CD4-positive, alpha-beta T cell (primary cell): ENCODE results near the gene RGPD3. TPM values are rescaled to one million over a fixed set of nuclear protein-coding genes. Genes with fewer than 3 reads are reported as not detected.
"Not testable (repeated sequence)": the region's sequence is repeated elsewhere in the genome, so short reads cannot be mapped to it uniquely, and the experiment has no call there.

Experiments
- ATAC-seq: fragments of 200-7000 bp; cut with Tn5 transposase; one replicate; pipeline ENCODE4 v1.10.0; 2022; ENCODE audit warnings: mild to moderate bottlenecking; ENCODE audit not compliant: poor library complexity
- CTCF ChIA-PET: fragments of 350-600 bp; sonication (Branson Sonifier 250); formaldehyde crosslinking; loops from one replicate; lab custom pipeline; 2021; ENCODE audit warnings: antibody characterized with exemption, inconsistent platforms; lab: Charles Lee
- POLR2A ChIA-PET: fragments of 350-600 bp; sonication (Branson Sonifier 250); formaldehyde crosslinking; loops from one replicate; lab custom pipeline; 2021; ENCODE audit warnings: antibody characterized with exemption, inconsistent platforms; lab: Charles Lee
- DNase-seq, 14 experiments: peaks; one replicate each; pipeline ENCODE4 v3.0.0-alpha.2; 2013 to 2020; ENCODE audit warnings: mixed read lengths in 2 of 14
- H3K27ac ChIP-seq, 2 donors: one replicate each; pipeline versions ENCODE4 v1.5.1 to v1.7.0; 2013; ENCODE audit warnings: low read length in 2 of 2, low read depth in 1 of 2, mild to moderate bottlenecking in 1 of 2
- H3K27me3 ChIP-seq, 2 experiments: 1 replicate in 1 of 2; 2 replicates in 1 of 2; pipeline versions ENCODE4 v1.6.1 to v1.7.0; 2013; ENCODE audit warnings: low read length in 2 of 2, control low read depth in 1 of 2, mild to moderate bottlenecking in 1 of 2, moderate library complexity in 1 of 2; ENCODE audit not compliant: insufficient read depth in 2 of 2, control insufficient read depth in 1 of 2
- H3K36me3 ChIP-seq: one replicate; pipeline ENCODE4 v1.6.1; 2013; ENCODE audit warnings: low read length, control low read depth; ENCODE audit not compliant: insufficient read depth
- H3K4me1 ChIP-seq: one replicate; pipeline ENCODE4 v1.6.1; 2013; ENCODE audit warnings: low read length, control low read depth; ENCODE audit not compliant: insufficient read depth
- H3K4me3 ChIP-seq: one replicate; pipeline ENCODE4 v1.5.1; 2013; ENCODE audit warnings: mild to moderate bottlenecking, low read length, moderate library complexity
- H3K9me3 ChIP-seq, 2 experiments: 1 replicate in 1 of 2; 2 replicates in 1 of 2; pipeline versions ENCODE4 v1.6.1 to v1.7.0; 2013; ENCODE audit warnings: low read length in 2 of 2, mild to moderate bottlenecking in 2 of 2, control low read depth in 1 of 2, moderate library complexity in 1 of 2; ENCODE audit not compliant: control insufficient read depth in 1 of 2, insufficient read depth in 1 of 2
- H3K27ac Mint-ChIP-seq: one replicate; pipeline ENCODE4 v1.8.0; 2020; ENCODE audit warnings: mixed read lengths
- H3K27me3 Mint-ChIP-seq: one replicate; pipeline ENCODE4 v1.8.0; 2021; ENCODE audit warnings: mixed read lengths
- H3K36me3 Mint-ChIP-seq: one replicate; pipeline ENCODE4 v1.8.0; 2021; ENCODE audit warnings: low read depth, mixed read lengths
- H3K4me1 Mint-ChIP-seq: one replicate; pipeline ENCODE4 v1.8.0; 2021; ENCODE audit warnings: low read depth, mixed read lengths
- H3K4me3 Mint-ChIP-seq: one replicate; pipeline ENCODE4 v1.8.0; 2020; ENCODE audit warnings: mild to moderate bottlenecking, mixed read lengths
- H3K9me3 Mint-ChIP-seq: one replicate; pipeline ENCODE4 v1.8.0; 2020; ENCODE audit warnings: mixed read lengths
- intact Hi-C, 2 experiments: fragments of 100-400 bp; cut with DNase I in 1 of 2; cut with micrococcal nuclease in 1 of 2; formaldehyde crosslinking; loops; one replicate each; pipeline versions ENCODE4 v1.15.1 to v1.9.0; 2023 to 2025; cut with DNase I, micrococcal nuclease
- total RNA-seq, 174 experiments: library from RNA in 2 of 174; stranded (reverse) in 2 of 174; gene quantifications; one replicate each; pipeline ENCODE4 v1.2.3 and lab custom pipeline; 2021 to 2026

RGPD3 gene
- total RNA-seq, 2 experiments from 2014 or later = 0.11 to 0.38 TPM

DNA sequence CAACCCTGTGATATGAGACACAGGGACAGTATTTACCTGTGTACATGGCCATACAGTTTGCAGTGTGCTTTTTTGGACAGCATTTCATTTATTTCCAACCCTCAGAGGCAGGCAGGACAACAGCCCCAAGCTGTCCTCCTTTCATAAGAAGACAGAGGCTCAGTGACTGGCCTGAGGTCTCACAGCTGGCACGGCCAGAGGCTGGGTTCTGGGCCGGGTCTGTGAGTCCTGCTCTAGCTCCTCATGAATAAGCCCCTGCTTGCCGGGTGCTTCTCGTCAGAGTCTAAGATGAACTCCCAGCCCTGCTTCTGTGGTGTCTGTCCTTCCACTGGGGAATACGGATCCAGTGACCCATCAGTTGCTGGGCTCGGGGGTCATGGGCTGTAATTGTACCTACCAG lies 21.5 kb upstream of the RGPD3 start:
- H3K27ac ChIP-seq, POLR2A ChIA-PET, CTCF ChIA-PET, H3K36me3 Mint-ChIP-seq, ATAC-seq, H3K27me3 ChIP-seq, H3K27ac Mint-ChIP-seq, H3K4me1 Mint-ChIP-seq, H3K9me3 ChIP-seq, H3K4me3 ChIP-seq, H3K4me3 Mint-ChIP-seq, H3K36me3 ChIP-seq, intact Hi-C loops, H3K4me1 ChIP-seq, DNase-seq, H3K9me3 Mint-ChIP-seq: not testable (repeated sequence)
- H3K27me3 Mint-ChIP-seq = peaks cover 21% of the 10 kb centered on the region

DNA sequence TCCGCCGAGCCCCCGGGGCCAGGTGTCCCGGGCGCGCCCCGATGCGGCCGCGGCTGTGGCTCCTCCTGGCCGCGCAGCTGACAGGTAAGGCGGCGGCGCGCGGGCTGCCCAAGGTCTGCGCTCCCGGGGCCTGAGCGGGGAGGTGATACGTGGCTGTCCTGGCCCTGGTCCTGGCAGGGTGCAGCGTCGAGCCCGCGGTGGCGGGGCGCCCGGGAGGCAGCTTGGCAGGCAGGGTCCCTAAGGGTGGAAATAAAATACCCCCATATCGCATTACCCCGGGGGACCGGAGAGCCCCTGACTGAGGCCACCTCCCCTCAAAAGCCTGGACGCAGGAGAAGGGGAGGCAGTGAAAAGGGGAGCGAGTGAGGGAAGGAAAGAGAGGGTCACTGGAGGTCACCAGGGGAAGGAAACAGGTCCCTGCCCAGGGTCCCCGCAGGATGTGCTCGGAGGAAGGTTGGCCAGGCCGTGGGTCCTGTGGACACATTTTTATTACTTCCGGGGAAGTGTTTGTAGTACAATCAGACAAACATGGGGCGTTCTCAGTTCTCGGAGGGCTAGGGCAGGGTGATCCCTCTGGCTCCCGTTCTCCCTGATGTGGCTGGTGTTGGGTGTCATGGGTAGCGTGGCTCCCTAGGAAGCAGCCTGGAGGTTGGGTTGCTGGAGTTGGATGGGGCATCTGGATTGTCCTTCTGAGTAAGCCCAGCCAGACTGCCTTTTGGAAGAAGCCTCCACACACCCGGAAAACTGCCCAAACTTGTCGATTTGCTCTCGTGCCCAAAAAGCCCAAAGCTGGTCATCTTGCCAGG lies 19.4 kb upstream of the RGPD3 start:
- ATAC-seq, H3K27me3 ChIP-seq, H3K4me1 ChIP-seq, H3K36me3 ChIP-seq, POLR2A ChIA-PET, H3K4me1 Mint-ChIP-seq, H3K36me3 Mint-ChIP-seq, H3K27ac Mint-ChIP-seq, H3K4me3 Mint-ChIP-seq, H3K9me3 ChIP-seq, intact Hi-C loops, CTCF ChIA-PET, H3K9me3 Mint-ChIP-seq, DNase-seq, H3K27ac ChIP-seq, H3K4me3 ChIP-seq: not testable (repeated sequence)
- peaks cover 26% of the 10 kb centered on the region for H3K27me3 Mint-ChIP-seq

DNA sequence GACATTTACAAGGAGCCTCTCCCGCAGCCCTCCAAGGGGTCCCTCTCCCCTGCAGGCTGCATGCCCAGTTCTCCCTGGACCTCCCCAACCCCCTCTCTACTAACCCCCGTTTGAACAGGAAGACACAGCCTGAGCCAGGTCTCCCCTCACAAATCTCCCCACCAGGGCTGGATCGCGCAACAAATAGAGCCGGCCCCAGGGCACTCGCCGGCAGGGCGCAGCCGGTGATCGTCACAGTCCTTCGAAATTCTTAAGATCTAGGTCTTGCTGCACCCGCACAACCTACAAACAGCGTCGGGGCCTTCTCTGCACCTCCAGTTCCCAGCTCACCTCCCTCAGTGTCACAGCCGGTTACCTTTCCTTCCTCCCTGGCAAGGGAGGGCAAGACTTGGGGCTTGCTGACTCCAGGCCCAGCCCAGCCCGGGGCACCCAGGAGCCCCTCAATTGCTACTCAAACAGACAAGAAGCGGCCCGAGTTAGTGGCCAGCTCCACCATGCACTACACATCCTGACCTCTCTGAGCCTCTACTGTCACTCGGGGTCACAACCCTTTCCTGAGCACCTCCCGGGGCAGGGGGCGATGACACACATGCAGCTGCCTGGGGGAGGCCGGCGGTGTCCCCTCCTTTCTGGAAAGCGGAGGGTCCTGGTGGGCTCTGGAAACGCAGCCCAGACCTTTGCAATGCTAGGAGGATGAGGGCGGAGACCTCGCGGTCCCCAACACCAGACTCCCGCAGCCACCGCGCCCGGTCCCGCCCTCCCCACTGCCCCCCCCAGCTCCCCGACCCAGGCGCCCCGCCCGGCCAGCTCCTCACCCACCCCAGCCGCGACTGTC lies 18.6 kb upstream of the RGPD3 start, which contains the start of gene CD8B2:
TSS of gene CD8B2 (plus strand) at position 814 of the 835 bp plus-strand sequence. CDS start 63 bp downstream, outside the sequence.
- H3K36me3 Mint-ChIP-seq, H3K4me1 ChIP-seq, CTCF ChIA-PET, H3K4me3 ChIP-seq, H3K9me3 ChIP-seq, H3K36me3 ChIP-seq, H3K4me3 Mint-ChIP-seq, H3K9me3 Mint-ChIP-seq, ATAC-seq, POLR2A ChIA-PET, H3K27ac ChIP-seq, H3K4me1 Mint-ChIP-seq, H3K27me3 ChIP-seq, intact Hi-C loops, H3K27ac Mint-ChIP-seq: not testable (repeated sequence)
- peak in 1 of 14 experiments; percentile 31 for DNase-seq
- peaks cover 26% of the 10 kb centered on the region for H3K27me3 Mint-ChIP-seq

DNA sequence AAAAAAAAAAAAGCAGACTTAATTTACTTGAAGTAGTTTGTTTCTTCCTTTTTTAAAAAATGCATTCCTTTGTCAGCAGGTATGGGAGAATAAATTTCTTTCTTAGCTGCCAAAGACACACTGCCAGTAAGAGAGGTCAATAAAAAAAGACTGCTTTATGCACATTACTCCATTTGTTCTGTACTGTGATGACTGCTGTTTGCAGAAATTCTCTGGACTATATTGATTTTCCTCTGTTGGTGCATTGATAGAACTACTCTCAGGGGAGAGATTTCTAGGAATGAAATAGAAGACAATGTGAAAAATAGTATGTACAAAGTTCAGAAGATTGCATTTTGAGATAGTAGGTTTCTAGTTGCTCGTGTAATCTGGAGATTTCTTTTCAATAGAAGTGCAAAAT lies 11.3 kb upstream of the RGPD3 start:
- H3K4me1 ChIP-seq, H3K4me3 Mint-ChIP-seq, H3K9me3 Mint-ChIP-seq, H3K36me3 Mint-ChIP-seq, H3K27ac Mint-ChIP-seq, H3K9me3 ChIP-seq, POLR2A ChIA-PET, ATAC-seq, DNase-seq, H3K27me3 ChIP-seq, CTCF ChIA-PET, H3K36me3 ChIP-seq, H3K4me1 Mint-ChIP-seq, H3K4me3 ChIP-seq, H3K27ac ChIP-seq, H3K27me3 Mint-ChIP-seq: not testable (repeated sequence)
- intact Hi-C loops = loop anchor here in 1 of 2 experiments (10.0 kb wide), 1 partner anchor 375 kb away; no protein-coding TSS in a partner anchor

DNA sequence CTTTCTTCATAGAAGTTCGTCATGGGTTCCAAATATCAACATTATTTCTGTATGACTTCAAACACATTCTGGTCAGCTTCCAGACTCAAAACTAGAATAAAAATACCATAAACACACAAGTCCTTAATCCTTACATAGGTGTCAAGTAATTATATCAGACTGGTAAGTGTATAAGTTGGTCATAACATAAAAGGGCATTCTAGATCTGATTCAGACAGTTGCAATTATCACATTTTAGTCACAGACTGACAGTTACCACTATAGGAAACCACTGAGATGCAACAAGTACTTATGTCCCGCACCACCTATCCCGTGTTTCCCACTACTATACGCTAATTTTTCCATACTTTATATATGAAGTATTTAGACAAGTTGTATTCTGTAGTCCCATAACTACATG lies 9.4 kb upstream of the RGPD3 start:
- DNase-seq, H3K4me3 Mint-ChIP-seq, H3K4me3 ChIP-seq, H3K27me3 ChIP-seq, H3K9me3 Mint-ChIP-seq, H3K36me3 ChIP-seq, H3K27ac ChIP-seq, CTCF ChIA-PET, H3K27me3 Mint-ChIP-seq, POLR2A ChIA-PET, H3K9me3 ChIP-seq, H3K36me3 Mint-ChIP-seq, H3K27ac Mint-ChIP-seq, H3K4me1 Mint-ChIP-seq, H3K4me1 ChIP-seq, ATAC-seq: not testable (repeated sequence)
- intact Hi-C loops = loop anchor here in 1 of 2 experiments (10.0 kb wide), 1 partner anchor 373 kb away; no protein-coding TSS in a partner anchor
